ENCODE results near the gene NDUFB7.

The NDUFB7 gene

DNA sequence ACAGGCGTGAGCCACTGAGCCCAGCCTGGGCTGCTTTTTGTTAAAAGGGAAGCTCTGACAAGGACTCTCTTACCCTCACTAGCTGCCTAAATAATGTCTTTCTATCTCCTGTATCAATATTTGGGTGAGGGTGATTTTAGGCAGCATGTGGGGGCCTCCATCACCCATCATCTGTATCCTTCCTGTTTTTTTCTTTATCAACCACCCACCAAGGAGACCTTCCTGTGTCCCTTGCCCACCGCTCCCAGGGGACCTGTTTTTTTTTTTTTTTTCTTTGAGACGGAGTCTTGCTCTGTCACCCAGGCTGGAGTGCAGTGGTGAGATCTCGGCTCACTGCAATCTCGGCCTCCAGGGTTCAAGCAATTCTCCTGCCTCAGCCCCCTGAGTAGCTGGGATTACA lies 5.4 kb upstream of the NDUFB7 start:
- TF ChIP-seq, protein P1, sequence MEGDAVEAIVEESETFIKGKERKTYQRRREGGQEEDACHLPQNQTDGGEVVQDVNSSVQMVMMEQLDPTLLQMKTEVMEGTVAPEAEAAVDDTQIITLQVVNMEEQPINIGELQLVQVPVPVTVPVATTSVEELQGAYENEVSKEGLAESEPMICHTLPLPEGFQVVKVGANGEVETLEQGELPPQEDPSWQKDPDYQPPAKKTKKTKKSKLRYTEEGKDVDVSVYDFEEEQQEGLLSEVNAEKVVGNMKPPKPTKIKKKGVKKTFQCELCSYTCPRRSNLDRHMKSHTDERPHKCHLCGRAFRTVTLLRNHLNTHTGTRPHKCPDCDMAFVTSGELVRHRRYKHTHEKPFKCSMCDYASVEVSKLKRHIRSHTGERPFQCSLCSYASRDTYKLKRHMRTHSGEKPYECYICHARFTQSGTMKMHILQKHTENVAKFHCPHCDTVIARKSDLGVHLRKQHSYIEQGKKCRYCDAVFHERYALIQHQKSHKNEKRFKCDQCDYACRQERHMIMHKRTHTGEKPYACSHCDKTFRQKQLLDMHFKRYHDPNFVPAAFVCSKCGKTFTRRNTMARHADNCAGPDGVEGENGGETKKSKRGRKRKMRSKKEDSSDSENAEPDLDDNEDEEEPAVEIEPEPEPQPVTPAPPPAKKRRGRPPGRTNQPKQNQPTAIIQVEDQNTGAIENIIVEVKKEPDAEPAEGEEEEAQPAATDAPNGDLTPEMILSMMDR (IDR thresholded peaks at IDR 0.05; ENCODE audit: unreplicated experiment in 3 of 3), result no peak
- H3K27ac Mint-ChIP-seq, result no peak overlapping the region
- no peaks in the 10 kb centered on the region for H3K36me3 Mint-ChIP-seq (ENCODE audit: low read depth)
- no peaks in the 10 kb centered on the region for H3K9me3 Mint-ChIP-seq
- H3K27me3 Mint-ChIP-seq (ENCODE audit: low read depth), result no peaks in the 10 kb centered on the region
- no peak overlapping the region for H3K4me3 Mint-ChIP-seq
- H3K4me1 Mint-ChIP-seq, result peaks cover 7% of the 10 kb centered on the region

DNA sequence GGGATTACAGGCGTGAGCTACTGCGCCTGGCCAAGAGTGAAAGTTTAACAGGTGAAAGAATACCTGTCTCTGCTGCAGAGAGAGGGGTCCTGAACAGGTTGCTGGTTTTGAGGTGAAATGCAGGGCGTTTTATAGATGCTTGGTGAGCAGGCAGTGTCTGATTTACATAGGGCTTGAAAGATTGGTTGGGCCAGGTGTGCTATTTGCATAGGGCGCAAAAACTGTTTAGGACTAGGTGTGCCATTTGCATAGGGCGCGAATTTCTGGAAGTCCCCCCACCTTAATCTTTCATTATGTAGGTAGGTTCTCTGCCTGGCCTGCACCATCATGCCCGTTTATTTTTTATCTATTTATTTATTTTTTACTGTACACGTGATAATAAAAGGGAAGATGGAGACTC lies 4.5 kb upstream of the NDUFB7 start:
- Mint-ChIP-seq H3K9me3 (no peaks in the 10 kb centered on the region), H3K27ac (no peak overlapping the region), H3K36me3 (ENCODE audit: low read depth) (no peaks in the 10 kb centered on the region), H3K4me1 (peaks cover 14% of the 10 kb centered on the region), H3K27me3 (ENCODE audit: low read depth) (no peaks in the 10 kb centered on the region), H3K4me3 (no peak overlapping the region)
- TF ChIP-seq, protein P1 (IDR thresholded peaks at IDR 0.05; ENCODE audit: unreplicated experiment in 3 of 3), result no peak

GRCh38 chr19:14575428-14575980 lies 3.6 kb upstream of the NDUFB7 start:
- Mint-ChIP-seq H3K4me1 (peaks cover 18% of the 10 kb centered on the region), H3K4me3 (no peak overlapping the region), H3K9me3 (no peaks in the 10 kb centered on the region), H3K27ac (no peak overlapping the region), H3K36me3 (ENCODE audit: low read depth) (no peaks in the 10 kb centered on the region), H3K27me3 (ENCODE audit: low read depth) (no peaks in the 10 kb centered on the region)
- TF ChIP-seq, protein P1 (IDR thresholded peaks at IDR 0.05; ENCODE audit: unreplicated experiment in 3 of 3), result no peak

DNA sequence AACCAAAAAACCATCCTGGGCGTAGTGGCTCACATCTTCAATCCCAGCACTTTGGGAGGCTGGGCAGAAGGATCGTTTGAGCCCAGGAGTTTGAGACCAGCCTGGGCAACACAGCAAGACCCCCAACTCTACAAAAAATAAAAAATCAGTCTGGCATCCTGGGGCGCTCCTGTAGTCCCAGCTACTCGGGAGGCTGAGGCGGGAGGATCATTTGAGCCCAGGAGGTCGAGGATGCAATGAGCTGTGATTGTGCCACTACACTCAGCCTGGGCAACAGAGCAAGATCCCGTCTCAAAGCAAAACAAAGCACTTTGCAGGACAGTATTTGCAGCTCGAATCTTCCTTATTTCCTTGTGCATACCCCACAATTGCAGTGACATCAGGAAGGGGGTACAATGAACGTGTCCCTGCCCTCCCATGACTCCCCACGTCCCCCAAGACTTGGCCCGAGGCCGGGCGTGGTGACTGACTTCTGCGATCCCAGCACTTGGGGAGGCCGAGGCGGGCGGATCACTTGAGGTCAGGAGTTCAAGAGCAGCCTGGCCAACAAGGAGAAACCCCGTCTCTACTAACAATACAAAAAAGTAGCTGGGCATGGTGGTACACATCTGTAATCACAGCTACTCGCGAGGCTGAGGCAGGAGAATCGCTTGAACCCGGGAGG lies 870 bp downstream of the NDUFB7 start:
- no peaks in the 10 kb centered on the region for H3K9me3 Mint-ChIP-seq
- peaks cover 17% of the 10 kb centered on the region for H3K36me3 Mint-ChIP-seq (ENCODE audit: low read depth)
- H3K27me3 Mint-ChIP-seq (ENCODE audit: low read depth), result no peaks in the 10 kb centered on the region
- no peak overlapping the region for H3K27ac Mint-ChIP-seq
- peak overlapping the region; percentile 96 to 97 (median 97) for H3K4me3 Mint-ChIP-seq
- TF ChIP-seq, protein P1 (IDR thresholded peaks at IDR 0.05; ENCODE audit: unreplicated experiment in 3 of 3), result no peak
- H3K4me1 Mint-ChIP-seq, result peaks cover 23% of the 10 kb centered on the region

DNA sequence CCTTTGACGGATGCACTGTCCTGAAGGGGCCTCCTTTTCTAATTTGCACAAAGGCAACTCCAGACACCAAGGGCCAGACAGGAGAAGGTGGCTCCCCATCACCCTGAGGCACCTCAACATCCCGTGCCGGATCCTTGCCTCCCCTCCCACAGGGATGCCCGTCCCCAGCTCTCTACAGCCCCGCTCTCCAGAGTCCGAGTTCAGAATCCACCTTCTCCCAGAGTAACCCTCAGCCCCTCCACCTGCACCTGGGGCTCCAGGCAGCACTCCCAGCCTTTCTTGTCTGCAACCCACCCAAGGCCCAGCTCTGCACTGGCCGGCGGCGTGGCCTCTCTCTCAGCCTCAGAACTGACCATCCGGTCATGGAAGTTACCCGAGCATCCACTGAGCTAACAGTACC lies 4.8 kb downstream of the NDUFB7 start:
- peak overlapping the region in 1 of 3 experiments; percentile 16 for H3K4me3 Mint-ChIP-seq
- TF ChIP-seq, protein P1 (IDR thresholded peaks at IDR 0.05; ENCODE audit: unreplicated experiment in 3 of 3), result no peak
- H3K27me3 Mint-ChIP-seq (ENCODE audit: low read depth), result no peaks in the 10 kb centered on the region
- peaks cover 16% of the 10 kb centered on the region for H3K4me1 Mint-ChIP-seq
- peaks cover 17% of the 10 kb centered on the region for H3K36me3 Mint-ChIP-seq (ENCODE audit: low read depth)
- H3K27ac Mint-ChIP-seq, result no peak overlapping the region
- no peaks in the 10 kb centered on the region for H3K9me3 Mint-ChIP-seq

GRCh38 chr19:14566712-14567077 lies 5.2 kb downstream of the NDUFB7 start:
- no peaks in the 10 kb centered on the region for H3K9me3 Mint-ChIP-seq
- TF ChIP-seq, protein P1 (IDR thresholded peaks at IDR 0.05; ENCODE audit: unreplicated experiment in 3 of 3), result no peak
- no peaks in the 10 kb centered on the region for H3K27me3 Mint-ChIP-seq (ENCODE audit: low read depth)
- peaks cover 17% of the 10 kb centered on the region for H3K36me3 Mint-ChIP-seq (ENCODE audit: low read depth)
- H3K4me3 Mint-ChIP-seq, result no peak overlapping the region
- peaks cover 15% of the 10 kb centered on the region for H3K4me1 Mint-ChIP-seq
- H3K27ac Mint-ChIP-seq, result no peak overlapping the region

Data from nephron (organoid).